ENCODE results near the gene SV2C.

DNA sequence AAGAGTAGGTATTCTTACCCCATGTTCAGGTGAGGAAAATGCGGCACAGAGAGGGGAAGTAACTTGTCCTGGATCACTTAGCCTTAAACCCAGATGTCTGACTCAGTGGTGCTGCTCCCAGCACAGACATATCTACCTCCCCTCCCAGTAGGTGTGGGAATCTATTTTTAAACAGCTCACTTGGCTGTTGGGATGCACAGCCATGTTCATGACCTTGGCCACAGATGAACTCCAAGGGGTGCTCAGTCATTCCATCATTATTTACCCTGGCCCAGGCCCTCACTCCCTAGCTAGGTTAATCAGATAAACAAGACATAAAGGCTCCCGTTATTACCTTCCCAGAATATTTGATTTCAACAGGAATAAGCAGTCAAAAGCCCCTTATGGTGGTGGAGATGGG, 231.5 kb downstream of the SV2C start:
- TF ChIP-seq JUN (CRISPR knock-in tag; IDR thresholded peaks at IDR 0.05) (no peak), SOX15 (CRISPR knock-in tag; IDR thresholded peaks at IDR 0.05) (no peak), NFYB (CRISPR knock-in tag; conservative IDR thresholded peaks at IDR 0.05; ENCODE audit: low read depth) (no peak), NFATC4 (CRISPR knock-in tag; IDR thresholded peaks at IDR 0.05) (no peak), FOXP1 (CRISPR knock-in tag; IDR thresholded peaks at IDR 0.05; ENCODE audit: borderline replicate concordance) (no peak), NR3C1 (CRISPR knock-in tag; conservative IDR thresholded peaks at IDR 0.05; ENCODE audit: low read depth) (no peak), TEAD4 (CRISPR knock-in tag; IDR thresholded peaks at IDR 0.05) (no peak), GABPB1 (CRISPR knock-in tag; IDR thresholded peaks at IDR 0.05) (no peak)
- TF ChIP-seq, protein P1, sequence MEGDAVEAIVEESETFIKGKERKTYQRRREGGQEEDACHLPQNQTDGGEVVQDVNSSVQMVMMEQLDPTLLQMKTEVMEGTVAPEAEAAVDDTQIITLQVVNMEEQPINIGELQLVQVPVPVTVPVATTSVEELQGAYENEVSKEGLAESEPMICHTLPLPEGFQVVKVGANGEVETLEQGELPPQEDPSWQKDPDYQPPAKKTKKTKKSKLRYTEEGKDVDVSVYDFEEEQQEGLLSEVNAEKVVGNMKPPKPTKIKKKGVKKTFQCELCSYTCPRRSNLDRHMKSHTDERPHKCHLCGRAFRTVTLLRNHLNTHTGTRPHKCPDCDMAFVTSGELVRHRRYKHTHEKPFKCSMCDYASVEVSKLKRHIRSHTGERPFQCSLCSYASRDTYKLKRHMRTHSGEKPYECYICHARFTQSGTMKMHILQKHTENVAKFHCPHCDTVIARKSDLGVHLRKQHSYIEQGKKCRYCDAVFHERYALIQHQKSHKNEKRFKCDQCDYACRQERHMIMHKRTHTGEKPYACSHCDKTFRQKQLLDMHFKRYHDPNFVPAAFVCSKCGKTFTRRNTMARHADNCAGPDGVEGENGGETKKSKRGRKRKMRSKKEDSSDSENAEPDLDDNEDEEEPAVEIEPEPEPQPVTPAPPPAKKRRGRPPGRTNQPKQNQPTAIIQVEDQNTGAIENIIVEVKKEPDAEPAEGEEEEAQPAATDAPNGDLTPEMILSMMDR (IDR thresholded peaks at IDR 0.05) = no peak
- TF ChIP-seq, protein P2, sequence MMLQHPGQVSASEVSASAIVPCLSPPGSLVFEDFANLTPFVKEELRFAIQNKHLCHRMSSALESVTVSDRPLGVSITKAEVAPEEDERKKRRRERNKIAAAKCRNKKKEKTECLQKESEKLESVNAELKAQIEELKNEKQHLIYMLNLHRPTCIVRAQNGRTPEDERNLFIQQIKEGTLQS (CRISPR knock-in tag; conservative IDR thresholded peaks at IDR 0.05) = no peak
- TF ChIP-seq, protein P3, sequence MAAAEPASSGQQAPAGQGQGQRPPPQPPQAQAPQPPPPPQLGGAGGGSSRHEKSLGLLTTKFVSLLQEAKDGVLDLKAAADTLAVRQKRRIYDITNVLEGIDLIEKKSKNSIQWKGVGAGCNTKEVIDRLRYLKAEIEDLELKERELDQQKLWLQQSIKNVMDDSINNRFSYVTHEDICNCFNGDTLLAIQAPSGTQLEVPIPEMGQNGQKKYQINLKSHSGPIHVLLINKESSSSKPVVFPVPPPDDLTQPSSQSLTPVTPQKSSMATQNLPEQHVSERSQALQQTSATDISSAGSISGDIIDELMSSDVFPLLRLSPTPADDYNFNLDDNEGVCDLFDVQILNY (CRISPR knock-in tag; IDR thresholded peaks at IDR 0.05) = no peak
- TF ChIP-seq, protein P4, sequence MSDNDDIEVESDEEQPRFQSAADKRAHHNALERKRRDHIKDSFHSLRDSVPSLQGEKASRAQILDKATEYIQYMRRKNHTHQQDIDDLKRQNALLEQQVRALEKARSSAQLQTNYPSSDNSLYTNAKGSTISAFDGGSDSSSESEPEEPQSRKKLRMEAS (CRISPR knock-in tag; IDR thresholded peaks at IDR 0.05) = no peak
- TF ChIP-seq, protein P5, sequence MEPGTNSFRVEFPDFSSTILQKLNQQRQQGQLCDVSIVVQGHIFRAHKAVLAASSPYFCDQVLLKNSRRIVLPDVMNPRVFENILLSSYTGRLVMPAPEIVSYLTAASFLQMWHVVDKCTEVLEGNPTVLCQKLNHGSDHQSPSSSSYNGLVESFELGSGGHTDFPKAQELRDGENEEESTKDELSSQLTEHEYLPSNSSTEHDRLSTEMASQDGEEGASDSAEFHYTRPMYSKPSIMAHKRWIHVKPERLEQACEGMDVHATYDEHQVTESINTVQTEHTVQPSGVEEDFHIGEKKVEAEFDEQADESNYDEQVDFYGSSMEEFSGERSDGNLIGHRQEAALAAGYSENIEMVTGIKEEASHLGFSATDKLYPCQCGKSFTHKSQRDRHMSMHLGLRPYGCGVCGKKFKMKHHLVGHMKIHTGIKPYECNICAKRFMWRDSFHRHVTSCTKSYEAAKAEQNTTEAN (CRISPR knock-in tag; IDR thresholded peaks at IDR 0.05) = no peak
- TF ChIP-seq, protein P6, sequence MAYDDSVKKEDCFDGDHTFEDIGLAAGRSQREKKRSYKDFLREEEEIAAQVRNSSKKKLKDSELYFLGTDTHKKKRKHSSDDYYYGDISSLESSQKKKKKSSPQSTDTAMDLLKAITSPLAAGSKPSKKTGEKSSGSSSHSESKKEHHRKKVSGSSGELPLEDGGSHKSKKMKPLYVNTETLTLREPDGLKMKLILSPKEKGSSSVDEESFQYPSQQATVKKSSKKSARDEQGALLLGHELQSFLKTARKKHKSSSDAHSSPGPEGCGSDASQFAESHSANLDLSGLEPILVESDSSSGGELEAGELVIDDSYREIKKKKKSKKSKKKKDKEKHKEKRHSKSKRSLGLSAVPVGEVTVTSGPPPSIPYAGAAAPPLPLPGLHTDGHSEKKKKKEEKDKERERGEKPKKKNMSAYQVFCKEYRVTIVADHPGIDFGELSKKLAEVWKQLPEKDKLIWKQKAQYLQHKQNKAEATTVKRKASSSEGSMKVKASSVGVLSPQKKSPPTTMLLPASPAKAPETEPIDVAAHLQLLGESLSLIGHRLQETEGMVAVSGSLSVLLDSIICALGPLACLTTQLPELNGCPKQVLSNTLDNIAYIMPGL (CRISPR knock-in tag; IDR thresholded peaks at IDR 0.05) = no peak
